H1 (cell line): ENCODE measurements around the gene SLC38A2. TPM values are rescaled to one million over a fixed set of nuclear protein-coding genes. Genes with fewer than 3 reads are reported as not detected.

ENCODE experiments used
- CTBP2 ChIP-seq: IDR thresholded peaks from 2 replicates; pipeline ENCODE4 v1.7.0; 2011; ENCODE audit warnings: borderline replicate concordance, mild to moderate bottlenecking, moderate library complexity, mixed read lengths, low read length; ENCODE audit not compliant: insufficient read depth, insufficient read length
- EGR1 ChIP-seq: IDR thresholded peaks from 2 replicates; pipeline ENCODE4 v1.6.1; 2011; ENCODE audit warnings: low read depth, low read length, borderline replicate concordance
- HDAC6 ChIP-seq: IDR thresholded peaks from one replicate; pipeline ENCODE4 v1.7.1; 2012; ENCODE audit warnings: low read depth, mild to moderate bottlenecking, inconsistent platforms, low read length, moderate library complexity
- KDM1A ChIP-seq: fragments of 200-600, 300-600 bp; sonication (generic); IDR thresholded peaks from 2 replicates; pipeline ENCODE4 v1.7.1; 2016; ENCODE audit warnings: mild to moderate bottlenecking, low read length, borderline replicate concordance
- RNF2 ChIP-seq: fragments of 200-900, 300-1000 bp; sonication (generic); IDR thresholded peaks from 2 replicates; pipeline ENCODE4 v1.7.1; 2016; ENCODE audit warnings: borderline replicate concordance, low read depth, mild to moderate bottlenecking, antibody characterized with exemption, low read length; ENCODE audit not compliant: poor library complexity, severe bottlenecking; ENCODE audit errors: missing control alignments
- SP2 ChIP-seq: IDR thresholded peaks from 2 replicates; pipeline ENCODE4 v1.6.1; 2012; ENCODE audit warnings: mild to moderate bottlenecking, low read length, inconsistent platforms
- TEAD4 ChIP-seq: IDR thresholded peaks from 2 replicates; pipeline ENCODE4 v1.6.1; 2012; ENCODE audit warnings: low read depth, low read length, inconsistent platforms, mixed read lengths
- polyA plus RNA-seq, 7 experiments: library from polyadenylated mRNA; depleted of rRNA in 3 of 7; stranded (reverse) in 5 of 7; unstranded in 2 of 7; fragments of >200 nt in 5 of 7; fragments of 200-250 nt in 2 of 7; gene quantifications; 1 replicate in 5 of 7; 2 replicates in 1 of 7; 4 replicates in 1 of 7; pipeline versions ENCODE4 v1.2.1 to v1.2.3, GENCODE V29; 2011 to 2013; ENCODE audit warnings: missing spikeins in 2 of 7, mixed read lengths in 2 of 7
- total RNA-seq: library from RNA; stranded (reverse); fragmentation: NEBNext Ultra II Directional; extraction: Animal tissue kit (Norgen Biotek cat#: 25700); gene quantifications from 2 replicates; pipeline ENCODE4 v1.2.1, GENCODE V29; 2021
- TF ChIP-seq, protein P1 (sequence below): fragments of 300-600 bp; sonication (generic); IDR thresholded peaks from 2 replicates; pipeline ENCODE4 v1.7.1; 2012; ENCODE audit warnings: low read length, moderate library complexity, mild to moderate bottlenecking, inconsistent platforms; ENCODE audit not compliant: insufficient replicate concordance
- TF ChIP-seq, protein P2 (sequence below), 3 experiments: IDR thresholded peaks; 1 replicate in 2 of 3; 2 replicates in 1 of 3; pipeline versions ENCODE4 v1.5.1 to v1.6.1; 2011; ENCODE audit warnings: low read length in 3 of 3, mild to moderate bottlenecking in 3 of 3, inconsistent platforms in 2 of 3, low read depth in 1 of 3, moderate library complexity in 1 of 3; ENCODE audit not compliant: insufficient read depth in 1 of 3; ENCODE audit errors: control extremely low read depth in 1 of 3

SLC38A2 gene
- total and polyA plus RNA-seq, 2 of the 8 experiments (the other 6 are each of a cell fraction or from before 2014, with no cell fraction given), result 163 to 684 TPM

DNA sequence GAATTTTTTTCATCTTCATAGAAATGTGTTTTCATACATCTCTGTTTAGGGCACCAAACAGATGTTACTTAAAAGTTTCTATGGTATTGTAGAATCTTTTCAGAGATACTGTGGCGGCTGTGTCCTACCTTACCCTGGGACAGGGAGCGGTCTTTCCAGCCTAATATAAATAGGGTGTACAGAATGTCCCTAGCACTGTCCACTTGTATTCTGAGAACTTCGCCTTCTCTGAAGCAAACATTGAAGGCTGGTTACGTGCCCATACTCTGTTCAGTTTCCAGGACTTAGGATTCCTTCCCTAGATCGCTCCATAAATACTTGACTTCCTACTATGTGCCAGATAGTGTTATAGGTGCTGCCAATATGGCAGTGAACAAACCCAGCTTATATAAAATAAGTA, 24.3 kb upstream of the SLC38A2 start (continued):
- TF ChIP-seq, protein P1, sequence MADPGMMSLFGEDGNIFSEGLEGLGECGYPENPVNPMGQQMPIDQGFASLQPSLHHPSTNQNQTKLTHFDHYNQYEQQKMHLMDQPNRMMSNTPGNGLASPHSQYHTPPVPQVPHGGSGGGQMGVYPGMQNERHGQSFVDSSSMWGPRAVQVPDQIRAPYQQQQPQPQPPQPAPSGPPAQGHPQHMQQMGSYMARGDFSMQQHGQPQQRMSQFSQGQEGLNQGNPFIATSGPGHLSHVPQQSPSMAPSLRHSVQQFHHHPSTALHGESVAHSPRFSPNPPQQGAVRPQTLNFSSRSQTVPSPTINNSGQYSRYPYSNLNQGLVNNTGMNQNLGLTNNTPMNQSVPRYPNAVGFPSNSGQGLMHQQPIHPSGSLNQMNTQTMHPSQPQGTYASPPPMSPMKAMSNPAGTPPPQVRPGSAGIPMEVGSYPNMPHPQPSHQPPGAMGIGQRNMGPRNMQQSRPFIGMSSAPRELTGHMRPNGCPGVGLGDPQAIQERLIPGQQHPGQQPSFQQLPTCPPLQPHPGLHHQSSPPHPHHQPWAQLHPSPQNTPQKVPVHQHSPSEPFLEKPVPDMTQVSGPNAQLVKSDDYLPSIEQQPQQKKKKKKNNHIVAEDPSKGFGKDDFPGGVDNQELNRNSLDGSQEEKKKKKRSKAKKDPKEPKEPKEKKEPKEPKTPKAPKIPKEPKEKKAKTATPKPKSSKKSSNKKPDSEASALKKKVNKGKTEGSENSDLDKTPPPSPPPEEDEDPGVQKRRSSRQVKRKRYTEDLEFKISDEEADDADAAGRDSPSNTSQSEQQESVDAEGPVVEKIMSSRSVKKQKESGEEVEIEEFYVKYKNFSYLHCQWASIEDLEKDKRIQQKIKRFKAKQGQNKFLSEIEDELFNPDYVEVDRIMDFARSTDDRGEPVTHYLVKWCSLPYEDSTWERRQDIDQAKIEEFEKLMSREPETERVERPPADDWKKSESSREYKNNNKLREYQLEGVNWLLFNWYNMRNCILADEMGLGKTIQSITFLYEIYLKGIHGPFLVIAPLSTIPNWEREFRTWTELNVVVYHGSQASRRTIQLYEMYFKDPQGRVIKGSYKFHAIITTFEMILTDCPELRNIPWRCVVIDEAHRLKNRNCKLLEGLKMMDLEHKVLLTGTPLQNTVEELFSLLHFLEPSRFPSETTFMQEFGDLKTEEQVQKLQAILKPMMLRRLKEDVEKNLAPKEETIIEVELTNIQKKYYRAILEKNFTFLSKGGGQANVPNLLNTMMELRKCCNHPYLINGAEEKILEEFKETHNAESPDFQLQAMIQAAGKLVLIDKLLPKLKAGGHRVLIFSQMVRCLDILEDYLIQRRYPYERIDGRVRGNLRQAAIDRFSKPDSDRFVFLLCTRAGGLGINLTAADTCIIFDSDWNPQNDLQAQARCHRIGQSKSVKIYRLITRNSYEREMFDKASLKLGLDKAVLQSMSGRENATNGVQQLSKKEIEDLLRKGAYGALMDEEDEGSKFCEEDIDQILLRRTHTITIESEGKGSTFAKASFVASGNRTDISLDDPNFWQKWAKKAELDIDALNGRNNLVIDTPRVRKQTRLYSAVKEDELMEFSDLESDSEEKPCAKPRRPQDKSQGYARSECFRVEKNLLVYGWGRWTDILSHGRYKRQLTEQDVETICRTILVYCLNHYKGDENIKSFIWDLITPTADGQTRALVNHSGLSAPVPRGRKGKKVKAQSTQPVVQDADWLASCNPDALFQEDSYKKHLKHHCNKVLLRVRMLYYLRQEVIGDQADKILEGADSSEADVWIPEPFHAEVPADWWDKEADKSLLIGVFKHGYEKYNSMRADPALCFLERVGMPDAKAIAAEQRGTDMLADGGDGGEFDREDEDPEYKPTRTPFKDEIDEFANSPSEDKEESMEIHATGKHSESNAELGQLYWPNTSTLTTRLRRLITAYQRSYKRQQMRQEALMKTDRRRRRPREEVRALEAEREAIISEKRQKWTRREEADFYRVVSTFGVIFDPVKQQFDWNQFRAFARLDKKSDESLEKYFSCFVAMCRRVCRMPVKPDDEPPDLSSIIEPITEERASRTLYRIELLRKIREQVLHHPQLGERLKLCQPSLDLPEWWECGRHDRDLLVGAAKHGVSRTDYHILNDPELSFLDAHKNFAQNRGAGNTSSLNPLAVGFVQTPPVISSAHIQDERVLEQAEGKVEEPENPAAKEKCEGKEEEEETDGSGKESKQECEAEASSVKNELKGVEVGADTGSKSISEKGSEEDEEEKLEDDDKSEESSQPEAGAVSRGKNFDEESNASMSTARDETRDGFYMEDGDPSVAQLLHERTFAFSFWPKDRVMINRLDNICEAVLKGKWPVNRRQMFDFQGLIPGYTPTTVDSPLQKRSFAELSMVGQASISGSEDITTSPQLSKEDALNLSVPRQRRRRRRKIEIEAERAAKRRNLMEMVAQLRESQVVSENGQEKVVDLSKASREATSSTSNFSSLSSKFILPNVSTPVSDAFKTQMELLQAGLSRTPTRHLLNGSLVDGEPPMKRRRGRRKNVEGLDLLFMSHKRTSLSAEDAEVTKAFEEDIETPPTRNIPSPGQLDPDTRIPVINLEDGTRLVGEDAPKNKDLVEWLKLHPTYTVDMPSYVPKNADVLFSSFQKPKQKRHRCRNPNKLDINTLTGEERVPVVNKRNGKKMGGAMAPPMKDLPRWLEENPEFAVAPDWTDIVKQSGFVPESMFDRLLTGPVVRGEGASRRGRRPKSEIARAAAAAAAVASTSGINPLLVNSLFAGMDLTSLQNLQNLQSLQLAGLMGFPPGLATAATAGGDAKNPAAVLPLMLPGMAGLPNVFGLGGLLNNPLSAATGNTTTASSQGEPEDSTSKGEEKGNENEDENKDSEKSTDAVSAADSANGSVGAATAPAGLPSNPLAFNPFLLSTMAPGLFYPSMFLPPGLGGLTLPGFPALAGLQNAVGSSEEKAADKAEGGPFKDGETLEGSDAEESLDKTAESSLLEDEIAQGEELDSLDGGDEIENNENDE, result no peak
- TF ChIP-seq HDAC6 (no peak), CTBP2 (no peak), EGR1 (no peak), RNF2 (no peak), KDM1A (no peak), SP2 (no peak), TEAD4 (no peak)
- TF ChIP-seq, protein P2, sequence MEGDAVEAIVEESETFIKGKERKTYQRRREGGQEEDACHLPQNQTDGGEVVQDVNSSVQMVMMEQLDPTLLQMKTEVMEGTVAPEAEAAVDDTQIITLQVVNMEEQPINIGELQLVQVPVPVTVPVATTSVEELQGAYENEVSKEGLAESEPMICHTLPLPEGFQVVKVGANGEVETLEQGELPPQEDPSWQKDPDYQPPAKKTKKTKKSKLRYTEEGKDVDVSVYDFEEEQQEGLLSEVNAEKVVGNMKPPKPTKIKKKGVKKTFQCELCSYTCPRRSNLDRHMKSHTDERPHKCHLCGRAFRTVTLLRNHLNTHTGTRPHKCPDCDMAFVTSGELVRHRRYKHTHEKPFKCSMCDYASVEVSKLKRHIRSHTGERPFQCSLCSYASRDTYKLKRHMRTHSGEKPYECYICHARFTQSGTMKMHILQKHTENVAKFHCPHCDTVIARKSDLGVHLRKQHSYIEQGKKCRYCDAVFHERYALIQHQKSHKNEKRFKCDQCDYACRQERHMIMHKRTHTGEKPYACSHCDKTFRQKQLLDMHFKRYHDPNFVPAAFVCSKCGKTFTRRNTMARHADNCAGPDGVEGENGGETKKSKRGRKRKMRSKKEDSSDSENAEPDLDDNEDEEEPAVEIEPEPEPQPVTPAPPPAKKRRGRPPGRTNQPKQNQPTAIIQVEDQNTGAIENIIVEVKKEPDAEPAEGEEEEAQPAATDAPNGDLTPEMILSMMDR (IDR thresholded peaks at IDR 0.05; ENCODE audit: control extremely low read depth in 1 of 3, insufficient read depth in 1 of 3, low read depth in 1 of 3, low read length in 3 of 3), result no peak
